Body of pancreas (tissue), 4 donors: ENCODE measurements around the gene SRSF5.

ENCODE experiments used
- POLR2A ChIP-seq, 3 donors: fragments of 450-650 bp; IDR thresholded peaks; one replicate each; pipeline ENCODE4 v1.6.1; 2016; ENCODE audit warnings: antibody characterized with exemption in 3 of 3, mild to moderate bottlenecking in 2 of 3
- TF ChIP-seq, protein P1 (sequence below), 7 experiments: fragments of 450-650 bp in 4 of 7; fragments of 200-600 bp in 3 of 7; sonication (generic) in 3 of 7; IDR thresholded peaks; one replicate each; pipeline ENCODE4 v1.5.1; 2016 to 2019; ENCODE audit warnings: antibody characterized with exemption in 7 of 7

DNA sequence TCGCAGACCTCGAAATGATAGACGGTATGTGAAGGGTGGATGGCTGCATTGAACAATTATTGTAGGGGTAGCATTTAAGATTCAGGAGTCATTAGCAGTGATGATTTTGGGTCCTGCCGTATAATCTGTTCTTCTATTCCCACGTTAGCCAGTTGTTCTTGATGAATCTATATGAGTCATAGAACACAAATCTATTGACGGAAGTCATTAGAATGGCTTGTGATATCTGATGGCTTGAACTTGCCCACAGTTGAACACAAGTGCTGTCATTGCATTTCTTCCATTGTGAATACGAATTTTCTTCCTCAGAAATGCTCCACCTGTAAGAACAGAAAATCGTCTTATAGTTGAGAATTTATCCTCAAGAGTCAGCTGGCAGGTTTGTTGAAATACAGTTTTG, 1.9 kb downstream of the SRSF5 start:
- TF ChIP-seq, protein P1, sequence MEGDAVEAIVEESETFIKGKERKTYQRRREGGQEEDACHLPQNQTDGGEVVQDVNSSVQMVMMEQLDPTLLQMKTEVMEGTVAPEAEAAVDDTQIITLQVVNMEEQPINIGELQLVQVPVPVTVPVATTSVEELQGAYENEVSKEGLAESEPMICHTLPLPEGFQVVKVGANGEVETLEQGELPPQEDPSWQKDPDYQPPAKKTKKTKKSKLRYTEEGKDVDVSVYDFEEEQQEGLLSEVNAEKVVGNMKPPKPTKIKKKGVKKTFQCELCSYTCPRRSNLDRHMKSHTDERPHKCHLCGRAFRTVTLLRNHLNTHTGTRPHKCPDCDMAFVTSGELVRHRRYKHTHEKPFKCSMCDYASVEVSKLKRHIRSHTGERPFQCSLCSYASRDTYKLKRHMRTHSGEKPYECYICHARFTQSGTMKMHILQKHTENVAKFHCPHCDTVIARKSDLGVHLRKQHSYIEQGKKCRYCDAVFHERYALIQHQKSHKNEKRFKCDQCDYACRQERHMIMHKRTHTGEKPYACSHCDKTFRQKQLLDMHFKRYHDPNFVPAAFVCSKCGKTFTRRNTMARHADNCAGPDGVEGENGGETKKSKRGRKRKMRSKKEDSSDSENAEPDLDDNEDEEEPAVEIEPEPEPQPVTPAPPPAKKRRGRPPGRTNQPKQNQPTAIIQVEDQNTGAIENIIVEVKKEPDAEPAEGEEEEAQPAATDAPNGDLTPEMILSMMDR (IDR thresholded peaks at IDR 0.05): no peak
- no peak for TF ChIP-seq POLR2A (IDR thresholded peaks at IDR 0.05)
